Measurements from ENCODE around the gene CHDH. TPM values are rescaled to one million over a fixed set of nuclear protein-coding genes. Genes with fewer than 3 reads are reported as not detected.

Gene CHDH, protein sequence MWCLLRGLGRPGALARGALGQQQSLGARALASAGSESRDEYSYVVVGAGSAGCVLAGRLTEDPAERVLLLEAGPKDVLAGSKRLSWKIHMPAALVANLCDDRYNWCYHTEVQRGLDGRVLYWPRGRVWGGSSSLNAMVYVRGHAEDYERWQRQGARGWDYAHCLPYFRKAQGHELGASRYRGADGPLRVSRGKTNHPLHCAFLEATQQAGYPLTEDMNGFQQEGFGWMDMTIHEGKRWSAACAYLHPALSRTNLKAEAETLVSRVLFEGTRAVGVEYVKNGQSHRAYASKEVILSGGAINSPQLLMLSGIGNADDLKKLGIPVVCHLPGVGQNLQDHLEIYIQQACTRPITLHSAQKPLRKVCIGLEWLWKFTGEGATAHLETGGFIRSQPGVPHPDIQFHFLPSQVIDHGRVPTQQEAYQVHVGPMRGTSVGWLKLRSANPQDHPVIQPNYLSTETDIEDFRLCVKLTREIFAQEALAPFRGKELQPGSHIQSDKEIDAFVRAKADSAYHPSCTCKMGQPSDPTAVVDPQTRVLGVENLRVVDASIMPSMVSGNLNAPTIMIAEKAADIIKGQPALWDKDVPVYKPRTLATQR
- total RNA-seq = under 0.01 and 0.21 TPM in 2 replicates

DNA sequence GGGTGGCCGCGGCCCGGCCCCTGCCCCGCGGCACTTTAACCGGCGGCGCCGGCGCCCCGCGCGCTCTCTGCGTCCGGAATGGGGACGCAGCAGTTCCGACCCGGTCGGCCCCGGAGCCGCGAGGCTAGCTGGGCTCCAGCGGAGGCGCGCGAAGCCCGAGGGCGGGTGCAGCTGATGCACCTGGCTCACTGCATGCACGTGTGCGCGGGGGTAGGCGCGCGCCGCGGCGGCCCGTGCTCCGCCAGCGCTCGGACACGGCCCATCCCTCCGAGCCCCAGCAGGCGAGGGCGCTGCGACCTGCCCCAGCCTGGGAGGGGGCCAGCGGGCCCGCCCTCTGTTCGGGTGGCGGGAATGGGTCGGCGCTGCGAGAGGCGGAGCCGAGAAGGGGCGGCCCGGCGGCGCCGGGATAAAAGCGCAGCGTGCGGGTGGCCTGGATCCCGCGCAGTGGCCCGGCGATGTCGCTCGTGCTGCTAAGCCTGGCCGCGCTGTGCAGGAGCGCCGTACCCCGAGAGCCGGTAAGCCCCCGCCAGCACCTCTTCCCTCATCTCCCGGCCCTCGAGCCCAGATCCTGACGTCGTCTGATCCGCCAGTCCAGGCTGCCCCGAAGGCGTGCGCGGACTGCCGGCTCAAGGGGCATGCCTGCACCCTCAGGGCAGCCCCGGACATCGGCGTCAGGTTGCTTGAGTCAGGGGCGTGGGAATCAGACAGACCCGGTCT lies at the start of gene CHDH, which contains the start of gene IL17RB:
Gene CHDH (minus strand): TSS at position 286 of the 717 bp plus-strand sequence. CDS start 22,411 bp downstream, outside the sequence.
Gene IL17RB (plus strand): TSS at position 435 of the 717 bp plus-strand sequence. CDS start 21 bp downstream, at position 456.

GRCh38 chr3:53891497-53892285 lies 45.5 kb upstream of the CHDH start, which contains the start of gene SELENOK:
Gene SELENOK (minus strand): TSS chr3:53891859.

GRCh38 chr3:53881691-53882593 lies 35.7 kb upstream of the CHDH start, which contains the start of gene ACTR8:
Gene ACTR8 (minus strand): TSS chr3:53882152. CDS start chr3:53882101, 51 bp downstream.

Other genes starting within 250 kb of the CHDH start
- gene IL17RB, start 149 bp upstream of the CHDH start, total RNA-seq = under 0.01 and 0.07 TPM in 2 replicates
- gene ACTR8, start 35.7 kb upstream of the CHDH start, total RNA-seq = 21.7 and 21.9 TPM in 2 replicates
- gene SELENOK, start 45.4 kb upstream of the CHDH start, total RNA-seq = 13.5 and 33.8 TPM in 2 replicates

All from nasal cavity respiratory epithelium epithelial cell of viscerocranial mucosa (primary cell).